ENCODE results near the gene ANKRD12. TPM values are rescaled to one million over a fixed set of nuclear protein-coding genes. Genes with fewer than 3 reads are reported as not detected.
"Not testable (repeated sequence)": the region's sequence is repeated elsewhere in the genome, so short reads cannot be mapped to it uniquely, and the experiment has no call there.

Gene ANKRD12
- total RNA-seq, 2 experiments from 2014 or later: 54.2 to 57.2 TPM

- POLR2A ChIA-PET, CTCF ChIA-PET: not testable (repeated sequence)
These were observed 29.3 kb downstream of the ANKRD12 start for GRCh38 chr18:9165883-9166282.

GRCh38 chr18:9169515-9169914 is 32.9 kb downstream of the ANKRD12 start:
- POLR2A ChIA-PET: not testable (repeated sequence)

GRCh38 chr18:9171919-9172318 is 35.3 kb downstream of the ANKRD12 start:
- CTCF ChIA-PET, POLR2A ChIA-PET: not testable (repeated sequence)

More at GRCh38 chr18:9169515-9169914, 32.9 kb downstream of the ANKRD12 start:
- CTCF ChIA-PET: interaction anchor here (1.1 kb wide), 1 partner anchor 16 kb away, joined by 3 read pairs; no protein-coding TSS in a partner anchor

GRCh38 chr18:9172506-9173127 is 36.0 kb downstream of the ANKRD12 start:
- ChIA-PET CTCF (interaction anchor here (0.7 to 1.1 kb wide), 3 partner anchors 36 to 91 kb away, joined by 3 to 4 read pairs (median 4); no protein-coding TSS in a partner anchor), POLR2A (no interaction called here)

- POLR2A ChIA-PET: no interaction called here
- CTCF ChIA-PET: no interaction called here
These were observed 37.2 kb downstream of the ANKRD12 start for GRCh38 chr18:9173770-9174233.

- ChIA-PET CTCF (no interaction called here), POLR2A (no interaction called here)
These were observed 37.7 kb downstream of the ANKRD12 start for GRCh38 chr18:9174302-9174701.

GRCh38 chr18:9175115-9175514 is 38.5 kb downstream of the ANKRD12 start:
- POLR2A ChIA-PET: no interaction called here
- CTCF ChIA-PET: no interaction called here

- ChIA-PET CTCF (interaction anchor here (1.4 kb wide), 1 partner anchor 17 kb away, joined by 3 read pairs; no protein-coding TSS in a partner anchor), POLR2A (no interaction called here)
These were observed 40.5 kb downstream of the ANKRD12 start for GRCh38 chr18:9177031-9177430.

- ChIA-PET CTCF (interaction anchor here (1.4 kb wide), 1 partner anchor 18 kb away, joined by 3 read pairs; no protein-coding TSS in a partner anchor), POLR2A (no interaction called here)
These were observed 40.9 kb downstream of the ANKRD12 start for GRCh38 chr18:9177466-9177865.

GRCh38 chr18:9178557-9178956 is 42.0 kb downstream of the ANKRD12 start:
- CTCF ChIA-PET: no interaction called here
- POLR2A ChIA-PET: no interaction called here

GRCh38 chr18:9181275-9181674 is 44.7 kb downstream of the ANKRD12 start:
- POLR2A ChIA-PET: interaction anchor here (0.9 kb wide), 1 partner anchor 44 kb away, joined by 3 read pairs; no protein-coding TSS in a partner anchor
- CTCF ChIA-PET: interaction anchor here (0.8 kb wide), 1 partner anchor 72 kb away, joined by 3 read pairs; no protein-coding TSS in a partner anchor

GRCh38 chr18:9182852-9183399 is 46.3 kb downstream of the ANKRD12 start:
- ChIA-PET CTCF (no interaction called here), POLR2A (interaction anchor here (1.0 kb wide), 1 partner anchor 10 kb away, joined by 4 read pairs; no protein-coding TSS in a partner anchor)

- POLR2A ChIA-PET: no interaction called here
- CTCF ChIA-PET: interaction anchor here (0.7 kb wide), 1 partner anchor 37 kb away, joined by 4 read pairs; no protein-coding TSS in a partner anchor
These were observed 48.5 kb downstream of the ANKRD12 start for GRCh38 chr18:9184998-9185613.

- POLR2A ChIA-PET: no interaction called here
- CTCF ChIA-PET: no interaction called here
These were observed 52.0 kb downstream of the ANKRD12 start for GRCh38 chr18:9188359-9189231.

GRCh38 chr18:9189491-9189890 is 52.9 kb downstream of the ANKRD12 start:
- ChIA-PET POLR2A (no interaction called here), CTCF (no interaction called here)

- ChIA-PET POLR2A (no interaction called here), CTCF (interaction anchor here (0.9 kb wide), 1 partner anchor 46 kb away, joined by 3 read pairs; no protein-coding TSS in a partner anchor)
These were observed 55.2 kb downstream of the ANKRD12 start for GRCh38 chr18:9191658-9192256.

- CTCF ChIA-PET: no interaction called here
These were observed 56.5 kb downstream of the ANKRD12 start for GRCh38 chr18:9193031-9193430.

GRCh38 chr18:9196568-9196967 is 60.0 kb downstream of the ANKRD12 start:
- CTCF ChIA-PET: interaction anchor here (0.6 to 1.2 kb wide), 2 partner anchors 10 to 13 kb away, joined by 3 read pairs; no protein-coding TSS in a partner anchor
- POLR2A ChIA-PET: interaction anchor here (1.2 kb wide), 1 partner anchor 37 kb away, joined by 3 read pairs; no protein-coding TSS in a partner anchor

More at GRCh38 chr18:9193031-9193430, 56.5 kb downstream of the ANKRD12 start:
- POLR2A ChIA-PET: interaction anchor here (0.9 kb wide), 1 partner anchor 10 kb away, joined by 4 read pairs; no protein-coding TSS in a partner anchor

GRCh38 chr18:9199681-9200080 is 63.1 kb downstream of the ANKRD12 start:
- CTCF ChIA-PET: no interaction called here
- POLR2A ChIA-PET: no interaction called here
